HEK293 (cell line): ENCODE results near the gene CEP85L.
A peak's percentile ranks its signal among the peaks of the same experiment; 100 is the strongest.

Source experiments
- CTCF ChIA-PET: fragments of 350-600 bp; formaldehyde crosslinking; extraction: SDS; loops from one replicate; lab custom pipeline; 2021; ENCODE audit warnings: antibody characterized with exemption; lab: Yijun Ruan, JAX
- POLR2A ChIA-PET: fragments of 300-600 bp; formaldehyde crosslinking; extraction: SDS; loops from one replicate; lab custom pipeline; 2020; ENCODE audit warnings: antibody characterized with exemption, inconsistent platforms; lab: Yijun Ruan, JAX
- H3K27ac ChIP-seq: fragments of 200-500 bp; sonication (Bioruptor generic); 2 replicates; pipeline ENCODE4 v1.5.1; 2014; ENCODE audit warnings: low read depth, low read length, control low read depth, inconsistent platforms; ENCODE audit errors: extremely low read depth
- H3K36me3 ChIP-seq, 2 experiments: fragments of 200-500 bp in 1 of 2; sonication (Bioruptor generic) in 1 of 2; 1 replicate in 1 of 2; 2 replicates in 1 of 2; pipeline ENCODE4 v1.5.1; 2014 to 2017; ENCODE audit warnings: inconsistent platforms in 2 of 2, low read length in 2 of 2; ENCODE audit not compliant: control insufficient read depth in 2 of 2, insufficient read depth in 1 of 2
- H3K4me1 ChIP-seq: fragments of 200-500 bp; sonication (Bioruptor generic); 2 replicates; pipeline ENCODE4 v1.5.1; 2014; ENCODE audit warnings: mild to moderate bottlenecking, low read length, inconsistent platforms; ENCODE audit not compliant: control insufficient read depth, insufficient read depth
- H3K4me3 ChIP-seq: 2 replicates; pipeline ENCODE4 v1.5.1; 2011; ENCODE audit warnings: low read depth, mild to moderate bottlenecking, control low read depth, low read length, moderate library complexity
- H3K9me3 ChIP-seq: fragments of 200-500 bp; sonication (Bioruptor generic); 2 replicates; pipeline ENCODE4 v1.5.1; 2014; ENCODE audit warnings: low read depth, low read length, inconsistent platforms; ENCODE audit not compliant: control insufficient read depth, insufficient read depth
- OSR2 ChIP-seq: fragments of 450-650 bp; formaldehyde crosslinking; IDR thresholded peaks from 2 replicates; pipeline ENCODE4 v1.5.1; 2016; ENCODE audit warnings: missing biosample characterization, missing genetic modification characterization
- PRDM1 ChIP-seq: fragments of 450-650 bp; formaldehyde crosslinking; IDR thresholded peaks from 2 replicates; pipeline ENCODE4; 2016; ENCODE audit warnings: missing biosample characterization, missing genetic modification characterization
- SALL2 ChIP-seq: fragments of 450-650 bp; formaldehyde crosslinking; IDR thresholded peaks from 2 replicates; pipeline ENCODE4 v1.5.0; 2017; ENCODE audit warnings: missing biosample characterization, mild to moderate bottlenecking, missing genetic modification characterization, borderline replicate concordance
- SETDB1 ChIP-seq: IDR thresholded peaks from one replicate; pipeline ENCODE4 v1.6.1; 2017; ENCODE audit warnings: mild to moderate bottlenecking, low read length, moderate library complexity, mixed read lengths; ENCODE audit not compliant: insufficient read length
- SP3 ChIP-seq: fragments of 450-650 bp; formaldehyde crosslinking; IDR thresholded peaks from 2 replicates; pipeline ENCODE4 v1.5.1; 2016; ENCODE audit warnings: missing biosample characterization, missing genetic modification characterization
- ZBTB10 ChIP-seq: fragments of 450-650 bp; formaldehyde crosslinking; IDR thresholded peaks from 2 replicates; pipeline ENCODE4 v1.5.1; 2016; ENCODE audit warnings: missing biosample characterization, missing genetic modification characterization
- ZBTB20 ChIP-seq: fragments of 450-650 bp; formaldehyde crosslinking; IDR thresholded peaks from 2 replicates; pipeline ENCODE4 v1.5.1; 2016; ENCODE audit warnings: missing biosample characterization, missing genetic modification characterization
- ZNF174 ChIP-seq: fragments of 450-650 bp; formaldehyde crosslinking; IDR thresholded peaks from 2 replicates; pipeline ENCODE4 v1.5.0; 2017; ENCODE audit warnings: missing biosample characterization, mild to moderate bottlenecking, missing genetic modification characterization
- ZNF19 ChIP-seq: fragments of 450-650 bp; formaldehyde crosslinking; IDR thresholded peaks from 2 replicates; pipeline ENCODE4; 2016; ENCODE audit warnings: missing biosample characterization, missing genetic modification characterization, low read depth
- ZNF2 ChIP-seq: fragments of 450-650 bp; formaldehyde crosslinking; IDR thresholded peaks from 2 replicates; pipeline ENCODE4 v1.5.1; 2016; ENCODE audit warnings: missing biosample characterization, missing genetic modification characterization
- ZNF211 ChIP-seq: fragments of 450-650 bp; formaldehyde crosslinking; IDR thresholded peaks from 2 replicates; pipeline ENCODE4 v1.5.1; 2016; ENCODE audit warnings: low read depth, missing biosample characterization, missing genetic modification characterization
- ZNF23 ChIP-seq: fragments of 450-650 bp; formaldehyde crosslinking; IDR thresholded peaks from 2 replicates; pipeline ENCODE4 v1.5.1; 2016; ENCODE audit warnings: missing biosample characterization, missing genetic modification characterization, borderline replicate concordance
- ZNF350 ChIP-seq: fragments of 450-650 bp; formaldehyde crosslinking; IDR thresholded peaks from 2 replicates; pipeline ENCODE4 v1.5.0; 2017; ENCODE audit warnings: missing biosample characterization, mild to moderate bottlenecking, missing genetic modification characterization
- ZNF514 ChIP-seq: fragments of 450-650 bp; formaldehyde crosslinking; IDR thresholded peaks from 2 replicates; pipeline ENCODE4 v1.5.1; 2016; ENCODE audit warnings: missing biosample characterization, missing genetic modification characterization
- ZNF558 ChIP-seq: fragments of 450-650 bp; formaldehyde crosslinking; IDR thresholded peaks from 2 replicates; pipeline ENCODE4 v1.5.1; 2016; ENCODE audit warnings: missing biosample characterization, missing genetic modification characterization
- ZNF596 ChIP-seq: fragments of 450-650 bp; IDR thresholded peaks from 2 replicates; pipeline ENCODE4 v1.5.0; 2018; ENCODE audit warnings: missing biosample characterization, mild to moderate bottlenecking, missing genetic modification characterization, moderate library complexity
- ZNF664 ChIP-seq: fragments of 450-650 bp; formaldehyde crosslinking; IDR thresholded peaks from 2 replicates; pipeline ENCODE4 v1.5.1; 2016; ENCODE audit warnings: missing biosample characterization, missing genetic modification characterization
- ZNF843 ChIP-seq: fragments of 450-650 bp; formaldehyde crosslinking; IDR thresholded peaks from 2 replicates; pipeline ENCODE4 v1.5.1; 2016; ENCODE audit warnings: missing biosample characterization, missing genetic modification characterization
- ZSCAN4 ChIP-seq: fragments of 450-650 bp; formaldehyde crosslinking; IDR thresholded peaks from 2 replicates; pipeline ENCODE4 v1.5.1; 2017; ENCODE audit warnings: missing biosample characterization, missing genetic modification characterization

The CEP85L gene

DNA sequence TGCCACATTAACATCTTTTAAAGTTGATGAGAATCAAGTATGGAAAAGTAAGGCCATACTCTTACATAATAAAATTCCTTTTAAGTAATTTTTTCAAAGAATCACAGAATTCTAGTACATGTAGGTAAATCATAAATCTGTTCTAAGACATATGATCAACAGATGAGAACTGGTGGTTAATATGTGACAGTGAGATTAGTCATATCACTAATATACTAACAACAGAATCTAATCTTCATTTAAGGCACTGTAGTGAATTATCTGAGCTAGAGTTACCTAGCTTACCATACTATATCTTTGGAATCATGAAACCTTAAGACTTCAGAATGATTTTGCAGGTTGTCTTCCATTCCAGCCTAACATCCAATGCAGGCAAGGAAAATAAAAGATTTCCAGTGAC is 91.7 kb downstream of the CEP85L start:
- Histone ChIP-seq H3K9me3 (no peaks in the 10 kb centered on the region), H3K4me3 (no peak overlapping the region), H3K36me3 (no peaks in the 10 kb centered on the region), H3K27ac (no peak overlapping the region), H3K4me1 (no peaks in the 10 kb centered on the region)
- no peak for TF ChIP-seq ZNF843 (tag by site-specific recombination)
- no peak for TF ChIP-seq SP3 (tag by site-specific recombination)
- TF ChIP-seq ZBTB20 (tag by site-specific recombination): no peak
- no peak for TF ChIP-seq ZNF514 (tag by site-specific recombination)
- TF ChIP-seq PRDM1 (tag by site-specific recombination): no peak
- no peak for TF ChIP-seq SETDB1
- TF ChIP-seq ZBTB10: no peak
- no peak for TF ChIP-seq ZNF558 (tag by site-specific recombination)
- TF ChIP-seq SALL2 (tag by site-specific recombination): no peak
- no peak for TF ChIP-seq ZNF174 (tag by site-specific recombination)
- TF ChIP-seq ZNF2 (tag by site-specific recombination): no peak
- no peak for TF ChIP-seq ZNF664 (tag by site-specific recombination)
- no peak for TF ChIP-seq ZNF211 (tag by site-specific recombination)
- TF ChIP-seq ZNF596 (tag by site-specific recombination): no peak
- TF ChIP-seq ZNF19 (tag by site-specific recombination): no peak
- POLR2A ChIA-PET: no interaction called here
- CTCF ChIA-PET: interaction anchor here (0.6 to 1.5 kb wide), 3 partner anchors 8 to 379 kb away, joined by 4 read pairs; no protein-coding TSS in a partner anchor

DNA sequence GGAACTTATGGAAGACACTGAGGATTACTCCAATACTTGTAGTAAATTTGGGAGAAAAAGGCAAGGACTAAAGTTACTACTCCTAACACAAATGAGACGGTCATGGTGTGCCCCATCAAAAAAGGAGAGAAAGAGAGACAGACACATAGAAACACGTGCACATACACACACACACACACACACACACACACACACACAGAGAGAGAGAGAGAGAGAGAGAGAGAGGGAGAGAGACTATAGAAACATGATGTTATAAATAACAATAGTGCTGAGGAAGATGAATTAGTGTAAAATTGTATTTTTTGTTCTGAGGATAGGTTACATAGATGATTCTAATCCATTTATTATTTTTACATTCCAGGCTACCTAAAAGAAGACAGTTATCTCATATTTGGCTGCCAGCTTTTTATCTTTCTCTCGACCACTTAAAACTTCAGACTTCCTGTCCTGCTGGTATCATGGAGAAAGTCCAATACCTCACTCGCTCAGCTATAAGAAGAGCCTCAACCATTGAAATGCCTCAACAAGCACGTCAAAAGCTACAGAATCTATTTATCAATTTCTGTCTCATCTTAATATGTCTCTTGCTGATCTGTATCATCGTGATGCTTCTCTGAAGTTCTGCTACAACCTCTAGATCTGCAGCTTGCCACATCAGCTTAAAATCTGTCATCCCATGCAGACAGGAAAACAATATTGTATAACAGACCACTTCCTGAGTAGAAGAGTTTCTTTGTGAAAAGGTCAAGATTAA is 92.8 kb downstream of the CEP85L start:
- CTCF ChIA-PET: interaction anchor here (0.6 to 1.5 kb wide), 7 partner anchors 7 to 1451 kb away, joined by 3 to 5 read pairs (median 3); no protein-coding TSS in a partner anchor
- TF ChIP-seq ZNF23 (tag by site-specific recombination): no peak
- TF ChIP-seq ZSCAN4 (tag by site-specific recombination): peak; percentile 52
- no peaks in the 10 kb centered on the region for H3K4me1 ChIP-seq
- no peaks in the 10 kb centered on the region for H3K36me3 ChIP-seq
- no peaks in the 10 kb centered on the region for H3K9me3 ChIP-seq
- no peak overlapping the region for H3K4me3 ChIP-seq
- POLR2A ChIA-PET: no interaction called here
- no peak overlapping the region for H3K27ac ChIP-seq

- CTCF ChIA-PET: interaction anchor here (0.6 to 2.0 kb wide), 4 partner anchors 10 to 473 kb away, joined by 3 to 7 read pairs (median 4); no protein-coding TSS in a partner anchor
Observed at GRCh38 chr6:118554698-118555097, 96.7 kb downstream of the CEP85L start.

More at GRCh38 chr6:118554698-118555097, 96.7 kb downstream of the CEP85L start:
- POLR2A ChIA-PET: no interaction called here
- no peak for TF ChIP-seq SETDB1
- no peak for TF ChIP-seq ZNF350 (tag by site-specific recombination)
- TF ChIP-seq OSR2 (tag by site-specific recombination): no peak
- TF ChIP-seq, all 188 proteins: peak for 0
- H3K4me1 ChIP-seq: no peaks in the 10 kb centered on the region; the same call in 1 of the 2 replicates
- H3K27ac ChIP-seq: no peak overlapping the region
- no peaks in the 10 kb centered on the region for H3K9me3 ChIP-seq
- H3K4me3 ChIP-seq: no peak overlapping the region
- H3K36me3 ChIP-seq: no peaks in the 10 kb centered on the region
